ENCODE data around the gene RELL2.

RELL2 gene

DNA sequence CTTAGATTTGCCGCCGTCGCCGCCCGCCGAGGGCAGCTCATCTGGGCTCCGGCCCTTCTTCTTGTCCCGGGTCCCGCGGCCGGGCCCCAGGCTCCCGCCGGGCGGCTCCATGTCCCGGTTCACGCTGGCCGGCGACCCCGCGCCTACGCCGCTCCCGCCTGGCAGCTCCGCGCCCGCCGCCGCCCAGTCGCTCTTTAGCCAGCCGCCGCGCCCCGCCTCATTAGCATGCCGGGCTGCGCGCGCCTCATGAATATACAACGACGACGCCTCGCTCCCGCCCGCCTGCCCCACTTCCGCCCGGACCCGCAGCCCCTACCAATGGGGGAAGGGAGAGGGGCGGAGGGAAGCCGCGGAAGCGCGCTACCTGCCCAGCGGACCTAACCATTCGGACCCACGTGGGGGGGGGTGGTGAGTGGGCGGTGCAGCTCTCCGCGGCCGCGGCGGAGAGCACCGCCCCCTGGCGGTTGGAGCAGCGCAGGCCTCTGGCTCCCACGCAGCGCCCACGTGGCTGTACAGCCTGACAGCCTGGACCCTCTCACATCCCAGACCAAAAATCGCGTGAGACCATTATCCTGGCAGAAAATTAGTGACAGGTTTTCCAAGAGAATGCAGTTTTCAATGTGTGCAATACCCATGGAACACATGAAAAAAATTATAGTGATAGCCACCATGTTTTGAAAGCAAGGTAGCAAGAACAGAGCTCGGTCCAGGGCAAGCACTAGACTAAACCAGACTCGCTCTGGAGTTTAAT lies 17.8 kb upstream of the RELL2 start, which contains the start of gene DIAPH1:
Gene DIAPH1 (minus strand): TSS at position 197 of the 751 bp plus-strand sequence. CDS start 86 bp downstream, at position 111.
- DNase-seq (ENCODE audit: low spot score): peak; percentile 95

DNA sequence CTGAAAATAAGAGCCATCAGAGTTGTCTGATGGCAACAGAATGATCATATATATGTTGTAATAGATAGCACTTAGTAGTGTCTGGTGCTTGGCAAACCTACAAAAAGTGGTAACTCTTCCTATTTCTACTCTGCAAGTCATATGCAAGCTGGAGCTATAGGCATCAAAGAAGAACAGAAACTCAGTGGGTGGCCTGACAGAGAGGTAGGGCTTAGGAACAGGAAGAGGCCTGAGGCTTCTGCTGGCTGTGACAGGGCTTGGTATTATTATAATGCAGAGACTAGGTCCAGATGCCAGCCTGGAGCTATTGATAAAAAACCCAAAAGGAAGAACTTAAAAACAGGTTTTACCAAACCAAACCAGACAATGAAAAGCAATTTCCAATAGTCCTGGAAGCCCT lies 13.6 kb upstream of the RELL2 start:
- no peak for DNase-seq (ENCODE audit: low spot score)

DNA sequence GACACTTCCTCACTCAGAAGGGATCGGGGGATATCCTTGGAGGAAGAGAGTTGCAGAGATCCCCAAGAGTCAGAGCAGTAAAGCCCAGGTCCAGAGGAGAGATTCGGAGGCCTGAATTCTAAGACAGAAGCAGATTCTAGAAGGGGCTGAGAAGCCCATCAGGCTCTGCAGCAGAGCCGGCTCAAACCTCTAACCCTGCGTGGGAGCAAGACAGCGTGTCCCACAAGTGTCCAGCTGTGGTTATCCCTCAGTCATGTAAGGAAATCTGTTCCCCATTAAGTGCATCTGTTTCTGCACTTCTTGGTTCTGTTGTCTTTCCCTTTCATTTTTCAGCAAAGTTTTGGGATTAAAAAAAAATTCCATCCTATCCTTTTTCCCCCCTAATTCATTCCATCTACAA lies 13.2 kb upstream of the RELL2 start:
- DNase-seq (ENCODE audit: low spot score): no peak

DNA sequence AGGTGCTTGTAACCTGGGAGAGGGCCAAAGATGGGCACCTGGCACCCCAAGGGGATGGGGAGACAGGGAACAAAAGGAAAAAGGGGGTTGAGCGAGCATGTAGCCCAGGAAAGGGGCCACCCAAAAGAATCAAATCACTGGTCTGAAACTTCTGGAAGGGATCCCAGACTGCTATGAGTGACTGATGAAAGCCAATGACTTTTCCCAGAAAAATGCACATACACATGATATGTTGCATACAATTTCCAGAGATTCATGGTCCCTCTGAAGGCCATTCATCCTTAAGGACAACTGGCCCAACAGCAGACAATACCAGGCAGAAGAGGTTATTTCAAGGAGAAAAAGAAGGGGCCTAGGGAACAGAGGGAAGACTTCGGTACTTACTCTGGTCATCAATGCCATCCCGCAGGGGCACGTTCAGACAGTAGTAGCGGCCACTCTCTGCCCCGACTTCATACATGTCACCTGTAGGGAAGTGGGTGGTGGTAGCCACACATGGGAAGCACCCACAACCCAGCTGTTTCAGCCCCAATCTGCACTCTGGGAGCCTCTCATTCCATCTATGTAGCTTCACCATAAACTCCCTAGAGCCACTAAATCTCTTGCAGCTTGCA lies 8.5 kb upstream of the RELL2 start:
- no peak for DNase-seq (ENCODE audit: low spot score)

DNA sequence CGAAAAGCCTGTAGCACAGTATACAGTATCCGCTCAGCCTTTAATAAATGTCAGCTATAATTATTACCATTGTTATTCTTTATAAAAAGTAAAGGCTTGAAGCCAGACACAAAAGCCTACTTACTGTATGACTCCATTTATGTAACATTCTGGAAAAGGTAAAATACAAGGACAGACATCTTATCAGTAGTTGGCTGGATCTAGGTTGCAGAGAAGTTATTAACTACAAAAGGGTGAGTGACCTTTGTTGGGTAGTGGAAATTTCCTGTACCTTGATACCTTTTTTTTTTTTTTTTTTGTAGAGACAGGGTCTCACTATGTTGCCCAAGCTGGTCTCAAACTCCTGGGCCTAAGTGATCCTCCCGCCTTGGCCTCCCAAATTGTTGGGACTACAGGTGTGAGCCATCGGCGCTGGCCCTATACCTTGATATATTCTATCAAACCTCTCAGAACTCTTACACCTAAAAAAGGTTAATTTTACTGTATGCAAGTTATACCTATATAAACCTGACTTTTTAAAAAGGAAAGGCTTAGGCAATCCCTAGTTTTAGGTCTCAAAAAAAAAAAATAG lies 6.1 kb upstream of the RELL2 start:
- no peak for DNase-seq (ENCODE audit: low spot score)

DNA sequence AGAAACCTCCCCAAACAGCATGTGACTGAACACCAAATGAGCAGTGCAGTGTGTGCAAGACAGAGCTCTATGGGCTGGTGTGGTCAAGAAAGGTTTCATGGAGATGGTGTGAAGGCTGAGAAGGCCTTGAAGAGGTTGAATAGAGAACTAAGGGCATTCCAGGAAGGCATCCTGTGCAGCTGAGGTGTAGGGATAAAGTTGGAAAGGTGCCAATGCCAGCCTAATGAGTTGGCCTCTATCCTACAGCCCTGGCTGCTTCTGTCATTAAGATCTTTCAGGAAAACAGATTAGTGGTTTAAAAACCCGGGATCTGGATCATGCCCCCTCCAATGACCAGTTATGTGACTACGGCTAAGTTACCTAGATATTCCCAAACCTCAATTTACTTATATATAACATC lies 4.1 kb upstream of the RELL2 start:
- DNase-seq (ENCODE audit: low spot score): peak; percentile 54

DNA sequence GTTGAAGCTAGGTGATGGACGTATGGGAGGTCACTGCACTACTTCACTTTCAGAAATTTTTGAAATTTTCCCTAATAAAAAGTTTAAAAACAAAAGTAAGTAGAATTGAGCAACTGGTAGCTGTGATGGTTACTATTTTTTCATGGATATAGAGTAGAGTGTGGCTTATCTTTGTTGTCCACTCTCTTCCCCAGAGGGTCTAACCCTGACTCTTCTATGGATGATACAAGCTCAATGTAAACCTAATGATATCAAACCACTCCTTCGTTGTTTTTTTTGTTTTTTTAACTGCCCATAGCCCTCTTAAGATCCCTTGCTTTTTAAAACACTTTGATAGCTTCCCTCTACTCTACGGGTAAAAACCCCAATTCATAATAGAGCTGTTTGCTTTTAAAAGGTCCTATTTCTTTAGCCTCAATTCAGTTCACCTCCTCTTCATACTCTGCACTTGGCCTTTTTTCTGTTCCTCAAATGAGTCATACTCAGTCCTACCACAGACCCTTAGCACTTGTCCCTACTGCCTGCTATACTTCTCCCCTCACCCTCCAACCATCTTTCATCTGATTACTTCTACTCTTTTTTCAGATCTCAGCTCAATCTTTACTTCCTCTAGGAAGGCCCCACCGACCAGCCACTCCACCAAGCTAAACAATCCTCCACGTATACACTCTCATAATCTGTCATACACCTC lies 2.8 kb upstream of the RELL2 start:
- no peak for DNase-seq (ENCODE audit: low spot score)

DNA sequence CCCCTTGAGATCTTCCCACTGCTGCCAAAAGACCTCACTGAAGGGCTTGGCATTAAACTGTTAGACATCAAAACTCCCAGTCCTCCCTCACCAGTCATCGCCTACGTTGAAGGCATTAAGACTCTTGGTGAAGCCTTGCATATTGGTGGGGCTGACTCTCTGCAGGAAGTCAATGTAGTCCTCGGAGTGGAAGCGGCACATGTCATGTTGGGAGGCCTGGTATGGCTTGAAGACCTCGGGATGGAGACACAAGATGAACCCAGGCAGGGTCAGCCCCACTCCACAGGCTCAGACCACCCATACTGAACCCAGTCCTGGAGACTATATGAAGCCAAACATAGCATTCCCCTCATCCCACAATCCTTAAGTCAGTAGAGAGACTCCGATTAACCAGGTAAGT lies 2.1 kb upstream of the RELL2 start:
- DNase-seq (ENCODE audit: low spot score): no peak

DNA sequence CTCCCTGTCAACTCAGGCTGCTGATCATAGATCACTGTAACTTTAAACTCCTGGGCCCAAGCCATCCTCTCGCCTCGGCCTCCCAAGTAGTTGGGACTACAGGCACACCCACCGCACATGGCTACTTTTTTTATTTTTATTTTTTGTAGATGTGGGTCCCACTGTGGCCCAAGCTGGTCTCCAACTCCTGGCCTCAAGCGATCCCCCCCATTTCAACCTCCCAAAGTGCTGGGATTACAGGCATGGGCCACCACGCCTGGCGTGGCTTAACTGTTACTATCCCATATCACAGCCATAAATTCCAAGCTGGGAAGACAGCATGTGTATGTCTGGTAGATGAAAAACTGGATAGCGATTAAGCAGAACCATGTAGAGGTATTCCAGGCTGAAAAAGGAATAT lies 1.2 kb upstream of the RELL2 start:
- no peak for DNase-seq (ENCODE audit: low spot score)

DNA sequence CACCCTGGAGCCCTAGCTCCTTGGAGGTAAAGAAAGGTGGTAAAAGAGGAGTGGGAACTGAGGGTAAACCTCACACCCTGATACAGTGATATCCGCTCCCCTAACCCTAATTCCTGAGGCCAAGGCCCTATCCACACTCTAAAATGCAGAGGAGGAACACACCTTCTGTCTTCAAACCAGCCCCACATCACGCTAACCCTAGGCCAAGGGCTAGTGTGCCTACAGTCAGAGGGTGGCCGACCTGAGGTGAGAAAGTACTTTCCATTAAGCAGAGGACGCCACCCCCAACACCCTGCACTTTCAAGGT lies 738 bp upstream of the RELL2 start:
- no peak for DNase-seq (ENCODE audit: low spot score)

DNA sequence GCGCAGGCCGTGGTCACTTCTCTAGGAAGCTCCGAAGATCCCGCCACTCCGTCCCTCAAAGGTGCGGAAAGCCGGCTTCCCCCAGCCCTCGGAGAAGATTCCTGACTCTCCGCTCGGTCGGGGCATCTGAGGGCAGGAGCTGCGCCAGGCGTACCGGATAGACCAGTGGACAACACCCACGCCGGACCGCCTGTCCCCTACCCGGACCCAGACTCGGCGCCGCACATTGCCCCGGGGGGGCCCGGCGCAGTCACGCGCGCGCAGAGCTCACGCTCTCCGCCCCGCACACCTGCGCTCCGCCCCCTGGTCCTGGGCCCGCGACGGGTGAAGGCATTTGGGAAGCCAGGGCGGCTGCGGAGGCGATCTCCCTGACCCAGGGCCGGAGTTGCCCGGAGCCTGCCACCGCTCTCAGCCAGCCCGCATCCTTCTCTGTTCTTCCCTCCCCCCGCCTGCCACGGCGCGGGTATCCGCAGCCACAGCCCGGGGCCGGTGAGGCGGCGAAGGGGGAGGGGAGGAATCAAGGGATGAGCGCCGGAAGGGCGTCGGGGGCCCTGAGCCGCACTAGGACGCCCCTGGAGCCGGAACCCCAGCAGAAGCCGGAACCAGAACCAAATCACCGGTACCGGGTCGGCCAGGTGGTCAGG lies 448 bp downstream of the RELL2 start:
- DNase-seq (ENCODE audit: low spot score): peak; percentile 51

DNA sequence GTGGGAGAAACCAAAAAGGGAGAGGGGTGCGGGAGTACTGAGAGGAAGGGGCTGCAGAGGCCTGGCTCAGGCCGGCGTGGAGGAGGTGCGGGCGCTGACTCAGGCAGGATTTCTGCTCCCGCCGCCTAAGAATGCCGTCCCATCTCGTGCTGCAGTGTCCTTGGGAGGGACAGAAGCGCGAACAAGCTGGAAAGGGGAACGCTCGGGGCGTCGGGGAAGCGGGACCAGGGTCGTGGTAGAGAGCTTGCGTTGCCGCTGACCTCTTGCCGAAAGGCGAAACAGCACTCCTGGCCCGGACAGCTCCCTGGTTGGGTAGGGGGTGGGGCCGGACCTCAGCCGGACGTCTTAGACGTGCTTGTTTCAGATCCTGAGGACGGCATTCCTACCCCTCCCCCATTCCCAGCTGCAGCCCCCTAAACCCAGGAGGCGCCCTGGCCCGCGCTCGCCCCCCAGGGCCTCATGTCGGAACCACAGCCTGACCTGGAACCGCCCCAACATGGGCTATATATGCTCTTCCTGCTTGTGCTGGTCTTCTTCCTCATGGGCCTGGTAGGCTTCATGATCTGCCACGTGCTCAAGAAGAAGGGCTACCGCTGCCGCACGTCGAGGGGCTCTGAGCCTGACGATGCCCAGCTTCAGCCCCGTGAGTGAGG lies 1.1 kb downstream of the RELL2 start:
- peak; percentile 14 for DNase-seq (ENCODE audit: low spot score)

DNA sequence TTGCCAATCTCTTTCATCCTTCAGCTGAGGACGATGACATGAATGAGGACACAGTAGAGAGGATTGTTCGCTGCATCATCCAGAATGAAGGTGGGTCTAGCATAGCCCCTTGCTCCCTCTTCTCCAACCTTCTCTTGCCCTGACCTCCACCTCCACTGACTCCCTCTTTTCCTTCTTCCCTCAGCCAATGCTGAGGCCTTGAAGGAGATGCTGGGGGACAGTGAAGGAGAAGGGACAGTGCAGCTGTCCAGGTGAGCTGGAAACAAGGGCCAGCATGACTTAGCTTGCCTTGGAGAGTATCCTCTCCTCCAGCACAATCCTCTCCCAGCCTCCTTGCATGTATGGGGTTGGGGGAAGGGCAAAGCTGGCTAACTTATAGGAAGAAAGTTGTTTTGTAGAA lies 2.0 kb downstream of the RELL2 start:
- DNase-seq (ENCODE audit: low spot score): no peak

DNA sequence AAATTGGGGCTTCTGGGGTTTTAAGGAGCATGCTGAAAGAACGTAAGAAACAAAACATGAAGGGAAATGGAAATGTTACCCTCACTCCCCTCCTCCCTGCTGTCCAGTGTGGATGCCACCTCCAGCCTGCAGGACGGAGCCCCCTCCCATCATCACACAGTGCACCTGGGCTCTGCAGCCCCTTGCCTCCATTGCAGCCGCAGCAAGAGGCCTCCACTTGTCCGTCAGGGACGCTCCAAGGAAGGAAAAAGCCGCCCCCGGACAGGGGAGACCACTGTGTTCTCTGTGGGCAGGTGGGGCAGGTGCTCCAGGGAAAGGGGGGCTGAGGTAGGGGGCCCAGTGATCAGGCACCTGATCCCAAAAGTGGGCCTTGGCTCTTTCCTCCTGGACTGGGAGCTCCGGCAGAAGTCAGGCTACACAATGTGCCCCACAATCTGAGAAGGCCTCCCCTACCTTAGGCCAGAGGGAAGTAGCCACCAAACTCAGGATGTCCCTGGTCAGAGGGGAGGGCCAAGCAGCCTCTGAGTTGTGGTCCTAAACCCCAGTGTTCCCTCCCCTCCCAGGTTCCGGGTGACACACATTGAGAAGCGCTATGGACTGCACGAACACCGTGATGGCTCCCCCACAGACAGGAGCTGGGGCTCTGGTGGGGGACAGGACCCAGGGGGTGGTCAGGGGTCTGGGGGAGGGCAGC lies 2.7 kb downstream of the RELL2 start:
- DNase-seq (ENCODE audit: low spot score): no peak

DNA sequence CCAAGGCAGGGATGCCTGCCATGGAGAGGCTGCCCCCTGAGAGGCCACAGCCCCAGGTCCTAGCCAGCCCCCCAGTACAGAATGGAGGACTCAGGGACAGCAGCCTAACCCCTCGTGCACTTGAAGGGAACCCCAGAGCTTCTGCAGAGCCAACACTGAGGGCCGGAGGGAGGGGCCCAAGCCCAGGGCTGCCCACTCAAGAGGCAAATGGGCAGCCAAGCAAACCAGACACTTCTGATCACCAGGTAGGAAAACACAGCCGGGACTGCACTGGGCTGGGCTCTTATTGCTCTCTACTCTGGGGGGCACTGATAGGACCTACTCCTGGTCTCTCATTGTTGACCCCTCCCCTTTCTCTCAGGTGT lies 3.2 kb downstream of the RELL2 start:
- DNase-seq (ENCODE audit: low spot score): no peak

DNA sequence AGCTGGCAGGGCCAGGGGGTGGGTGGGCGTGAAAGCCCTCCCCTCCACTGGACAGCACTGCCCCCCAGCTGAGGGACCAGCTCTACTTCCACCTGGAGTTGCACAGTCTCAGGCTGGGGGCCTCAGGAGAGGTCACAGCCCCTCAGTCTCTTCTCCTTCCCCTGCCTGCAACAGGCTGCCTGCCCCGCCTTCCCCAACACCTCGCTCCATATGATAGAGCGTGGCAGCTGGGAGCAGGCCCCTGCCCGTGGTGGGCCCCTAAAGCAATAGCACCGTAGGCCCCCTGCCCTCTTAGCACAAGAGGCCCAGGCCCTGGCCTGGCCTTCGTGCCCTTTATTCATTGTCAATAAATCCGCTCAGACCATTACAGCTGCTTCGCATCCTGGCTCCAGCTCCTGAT lies 3.9 kb downstream of the RELL2 start:
- no peak for DNase-seq (ENCODE audit: low spot score)

DNA sequence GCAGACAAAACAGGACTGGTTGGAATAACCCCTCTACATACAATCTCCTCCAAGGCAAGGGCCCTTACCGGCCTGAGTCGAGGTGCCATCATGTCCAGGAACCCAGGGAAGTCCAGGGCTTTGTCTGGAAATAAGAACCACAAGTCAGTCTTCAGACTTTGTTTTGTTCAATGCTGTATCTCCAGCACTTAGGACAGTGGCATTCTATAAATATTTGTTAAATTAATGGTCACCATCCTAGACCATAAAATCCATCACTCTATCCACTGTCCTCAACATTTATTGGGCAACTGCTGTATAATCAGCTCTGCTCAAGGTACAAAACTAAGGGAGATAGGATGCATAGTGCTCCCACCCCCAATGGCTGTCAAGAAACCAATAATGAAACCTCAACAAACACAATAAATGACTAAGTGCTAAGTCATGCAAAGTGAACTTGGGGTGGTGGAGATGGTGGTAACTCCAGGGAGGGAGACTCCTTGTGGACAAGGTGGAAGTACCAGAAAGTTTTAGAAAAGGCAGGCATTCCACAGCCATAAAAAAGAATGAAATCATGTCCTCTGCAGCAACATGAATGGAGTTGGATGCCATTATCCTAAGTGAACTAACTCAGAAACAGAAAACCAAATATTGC lies 5.0 kb downstream of the RELL2 start:
- no peak for DNase-seq (ENCODE audit: low spot score)

DNA sequence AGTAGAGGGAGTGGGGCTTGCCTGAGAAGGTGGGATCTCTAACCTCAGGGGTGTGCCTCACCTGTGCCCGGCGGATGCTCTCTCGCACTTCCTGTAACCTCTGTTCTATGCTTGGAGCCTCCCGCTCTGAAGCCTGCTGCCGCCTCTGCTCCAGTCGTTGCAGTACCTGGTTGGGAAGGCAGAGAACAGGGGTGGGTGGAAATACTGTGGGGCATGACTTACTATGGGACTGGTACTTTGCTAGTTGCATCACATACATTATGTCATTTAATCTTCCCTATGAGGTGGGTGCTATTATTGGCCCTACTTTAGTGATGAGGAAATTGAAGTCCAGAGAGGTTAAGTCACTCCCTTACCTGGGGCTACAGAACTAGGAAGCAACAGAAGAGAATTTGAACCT lies 9.2 kb downstream of the RELL2 start:
- DNase-seq (ENCODE audit: low spot score): no peak

DNA sequence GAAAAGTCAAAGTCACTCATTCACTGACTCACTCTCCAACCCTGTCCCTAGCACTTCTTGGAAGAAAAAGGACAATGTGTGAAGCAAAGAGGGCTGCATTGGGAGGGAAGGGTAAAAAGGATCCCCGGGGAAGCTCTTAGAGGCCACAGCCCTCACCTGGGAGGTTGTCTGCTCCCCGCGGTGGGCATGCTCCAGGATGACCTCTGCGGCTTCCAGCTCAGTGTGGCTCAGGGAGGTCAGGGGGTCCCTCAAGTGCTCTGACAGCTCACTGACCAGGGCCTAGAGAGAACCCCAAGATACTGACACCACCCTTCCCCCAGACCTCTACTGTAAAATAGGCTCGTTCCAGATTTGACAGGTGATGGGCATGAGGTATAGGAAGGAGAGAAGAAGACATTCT lies 10.4 kb downstream of the RELL2 start:
- DNase-seq (ENCODE audit: low spot score): no peak

DNA sequence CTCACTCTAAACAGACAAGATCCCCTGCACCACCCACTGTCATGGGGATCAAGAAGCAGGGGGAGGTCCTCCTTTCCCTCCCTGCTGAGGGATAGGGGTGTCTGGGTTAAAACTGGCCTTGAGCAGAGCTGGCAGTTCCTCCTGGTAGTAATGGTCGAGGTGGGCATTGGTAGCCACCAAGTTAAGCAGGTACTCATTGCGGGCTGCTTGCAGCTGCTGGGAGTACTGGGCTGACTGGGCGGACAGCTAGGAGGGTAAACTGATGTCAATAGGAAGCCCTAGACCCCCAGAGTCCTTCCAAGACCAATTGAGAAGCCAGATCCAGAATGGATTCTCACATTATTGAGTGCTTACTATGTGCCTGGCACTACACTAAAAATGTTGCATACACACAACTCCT lies 11.1 kb downstream of the RELL2 start:
- no peak for DNase-seq (ENCODE audit: low spot score)

DNA sequence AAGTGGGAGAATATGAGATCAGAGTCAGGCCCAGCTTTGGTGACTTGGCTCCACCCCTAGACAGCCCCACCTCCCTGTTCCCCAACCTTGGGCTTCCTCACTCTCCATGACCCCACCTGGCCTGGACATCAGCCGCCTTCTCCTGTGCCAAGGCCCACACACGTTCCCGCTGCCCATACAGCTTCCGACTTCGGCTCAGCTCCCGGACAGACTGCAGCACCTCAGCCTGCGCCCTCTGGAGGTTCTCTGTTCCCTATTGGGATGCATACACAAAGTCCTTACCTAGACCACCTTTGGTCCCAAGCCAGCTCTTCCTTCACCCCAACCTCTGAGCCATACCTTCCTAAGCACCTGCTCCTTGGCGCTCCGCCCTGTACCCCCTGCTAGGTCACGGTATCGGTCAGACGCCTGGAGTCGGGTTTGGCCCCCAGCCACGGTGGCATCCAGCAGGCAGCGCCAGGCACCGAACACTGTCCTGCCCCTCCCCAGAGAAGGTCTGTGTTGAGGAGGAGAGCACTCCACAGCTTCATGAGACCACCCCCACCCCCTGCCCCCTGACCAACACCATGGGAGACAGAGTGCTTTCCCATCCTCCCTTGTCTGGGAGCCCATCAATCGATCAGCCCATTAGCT lies 12.4 kb downstream of the RELL2 start:
- DNase-seq (ENCODE audit: low spot score): no peak

Measured in cerebellar cortex (tissue), 1 donor.